GM12865 (cell line): ENCODE measurements around the gene CFAP46.

ENCODE experiments used
- DNase-seq: peaks from one replicate; pipeline ENCODE4 v3.0.0; 2010; ENCODE audit warnings: low read depth
- H3K4me3 ChIP-seq: 2 replicates; pipeline ENCODE4 v1.5.1; 2011; ENCODE audit warnings: mild to moderate bottlenecking, low read depth, low read length, control low read depth
- TF ChIP-seq, protein P1 (sequence below): IDR thresholded peaks from 2 replicates; pipeline ENCODE4 v1.5.1; 2011; ENCODE audit warnings: low read length, control low read depth, low read depth, inconsistent platforms; ENCODE audit not compliant: insufficient read depth; ENCODE audit errors: missing control alignments

Gene CFAP46

DNA sequence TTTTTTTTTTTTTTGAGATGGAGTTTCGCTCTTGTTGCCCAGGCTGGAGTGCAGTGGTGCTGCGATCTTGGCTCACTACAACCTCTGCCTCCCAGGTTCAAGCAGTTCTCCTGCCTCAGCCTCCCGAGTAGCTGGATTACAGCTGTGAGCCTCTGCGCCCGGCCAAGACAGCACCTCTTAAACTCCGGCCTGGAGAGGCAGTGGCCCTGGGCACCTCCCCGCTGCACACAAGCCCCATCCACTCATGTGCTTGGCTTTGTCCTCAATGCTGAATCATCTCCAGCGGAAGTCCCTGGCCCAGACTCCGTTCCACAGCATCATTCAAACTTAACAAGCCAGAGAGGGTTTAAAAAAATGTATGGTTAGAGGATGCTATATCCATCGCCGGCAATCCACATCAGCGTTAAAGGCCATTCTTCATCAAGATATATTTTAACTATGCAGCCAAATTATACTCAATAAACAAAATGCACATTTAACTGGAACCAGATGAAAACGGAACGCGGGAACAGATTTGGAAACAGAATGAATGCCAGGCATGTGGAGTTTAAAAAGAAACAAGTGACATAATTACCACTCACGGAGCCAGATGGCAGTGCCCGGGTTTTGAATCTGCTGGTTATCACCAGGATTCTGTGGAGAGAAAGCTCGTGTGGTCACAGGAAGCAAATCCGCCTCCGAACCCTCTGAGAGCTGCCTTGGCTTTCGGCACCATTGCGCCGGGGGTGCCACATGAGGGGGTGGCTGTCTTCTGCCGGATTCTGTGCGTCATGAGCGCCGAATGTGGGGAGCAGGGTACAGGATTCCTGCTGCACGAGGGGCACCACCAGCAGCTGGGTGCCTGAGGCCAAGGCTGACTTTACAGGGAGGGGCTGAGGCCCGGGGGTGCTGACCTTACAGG, 45.6 kb upstream of the CFAP46 start:
- no peak for DNase-seq
- TF ChIP-seq, protein P1, sequence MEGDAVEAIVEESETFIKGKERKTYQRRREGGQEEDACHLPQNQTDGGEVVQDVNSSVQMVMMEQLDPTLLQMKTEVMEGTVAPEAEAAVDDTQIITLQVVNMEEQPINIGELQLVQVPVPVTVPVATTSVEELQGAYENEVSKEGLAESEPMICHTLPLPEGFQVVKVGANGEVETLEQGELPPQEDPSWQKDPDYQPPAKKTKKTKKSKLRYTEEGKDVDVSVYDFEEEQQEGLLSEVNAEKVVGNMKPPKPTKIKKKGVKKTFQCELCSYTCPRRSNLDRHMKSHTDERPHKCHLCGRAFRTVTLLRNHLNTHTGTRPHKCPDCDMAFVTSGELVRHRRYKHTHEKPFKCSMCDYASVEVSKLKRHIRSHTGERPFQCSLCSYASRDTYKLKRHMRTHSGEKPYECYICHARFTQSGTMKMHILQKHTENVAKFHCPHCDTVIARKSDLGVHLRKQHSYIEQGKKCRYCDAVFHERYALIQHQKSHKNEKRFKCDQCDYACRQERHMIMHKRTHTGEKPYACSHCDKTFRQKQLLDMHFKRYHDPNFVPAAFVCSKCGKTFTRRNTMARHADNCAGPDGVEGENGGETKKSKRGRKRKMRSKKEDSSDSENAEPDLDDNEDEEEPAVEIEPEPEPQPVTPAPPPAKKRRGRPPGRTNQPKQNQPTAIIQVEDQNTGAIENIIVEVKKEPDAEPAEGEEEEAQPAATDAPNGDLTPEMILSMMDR: no peak
- no peak overlapping the region for H3K4me3 ChIP-seq

DNA sequence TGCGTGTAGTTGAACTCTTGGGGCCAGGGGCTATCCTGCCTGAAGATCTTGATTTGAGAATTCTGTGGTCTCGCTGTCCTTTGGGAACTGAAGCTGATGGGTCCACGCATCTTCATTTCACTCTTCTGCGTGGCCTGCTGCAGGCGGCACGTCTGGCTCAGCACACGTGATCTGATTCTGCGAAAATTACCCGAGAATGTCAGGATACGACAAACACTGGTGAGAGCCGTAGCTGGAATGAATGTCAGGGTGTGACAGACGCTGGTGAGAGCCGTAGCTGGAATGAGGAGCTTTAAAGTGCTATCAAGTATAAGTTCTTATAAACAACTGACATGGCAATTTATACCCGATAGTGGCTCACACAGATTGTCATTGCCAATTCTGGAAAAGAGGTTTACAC, 44.6 kb upstream of the CFAP46 start:
- no peak overlapping the region for H3K4me3 ChIP-seq
- TF ChIP-seq, protein P1: no peak
- no peak for DNase-seq

DNA sequence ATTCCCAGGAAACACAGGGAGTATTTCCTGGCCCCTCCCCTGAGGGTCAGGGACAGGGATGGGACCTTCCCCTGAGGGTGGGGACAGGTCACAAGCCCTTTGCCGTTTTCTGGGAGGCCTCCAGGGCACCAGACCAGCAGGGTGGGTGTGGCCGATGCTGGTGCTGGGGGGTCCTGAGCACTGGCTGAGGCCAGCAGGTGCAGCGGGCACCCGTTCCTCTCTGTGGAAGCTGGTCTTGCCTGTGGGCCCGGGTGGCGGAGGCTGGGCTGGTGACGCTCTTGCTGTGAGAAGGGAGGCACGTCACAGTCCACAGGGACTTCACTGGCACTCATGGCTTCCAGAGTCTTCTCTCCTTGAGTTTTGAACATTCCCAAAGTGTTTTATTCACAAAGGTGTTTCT, 44.2 kb upstream of the CFAP46 start:
- TF ChIP-seq, protein P1: no peak
- H3K4me3 ChIP-seq: no peak overlapping the region
- DNase-seq: no peak

DNA sequence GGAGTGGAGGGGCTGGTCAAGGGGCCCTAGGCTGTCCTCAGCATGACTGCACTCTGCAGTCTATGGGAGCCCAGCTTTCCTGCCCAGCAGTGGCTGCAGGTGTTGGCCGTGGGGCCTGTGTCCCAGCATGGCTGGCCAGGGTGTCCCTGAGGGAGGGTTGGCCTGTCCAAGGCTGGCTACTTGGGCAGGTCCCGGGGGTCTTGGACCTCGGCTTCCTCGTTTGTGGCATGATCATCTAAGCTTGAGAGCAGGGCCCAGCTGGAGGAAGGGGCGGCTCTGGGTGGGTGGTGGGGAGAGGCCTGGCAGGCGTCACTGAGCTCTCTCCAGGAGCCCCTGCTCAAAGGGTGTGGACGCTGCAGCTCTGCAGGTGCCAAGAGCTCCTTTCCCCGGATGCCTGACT, 43.7 kb upstream of the CFAP46 start:
- no peak overlapping the region for H3K4me3 ChIP-seq
- DNase-seq: no peak
- TF ChIP-seq, protein P1: no peak

DNA sequence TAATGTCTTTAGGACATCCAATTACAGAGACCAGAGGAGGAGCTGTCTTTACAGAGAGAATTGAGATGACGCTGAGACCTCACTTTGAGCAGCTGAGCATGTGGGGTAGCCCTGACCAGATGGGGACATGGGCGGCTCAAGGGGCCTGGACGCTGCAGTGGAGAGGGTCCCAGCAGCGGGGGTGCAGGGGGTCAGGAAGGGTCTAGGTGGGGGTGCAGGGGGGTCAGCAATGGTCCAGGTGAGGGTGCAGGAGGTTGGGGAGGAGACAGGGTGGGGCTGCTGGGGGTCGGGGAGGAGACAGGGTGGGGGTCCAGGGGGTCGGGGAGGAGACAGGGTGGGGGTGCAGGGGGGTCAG, 43.2 kb upstream of the CFAP46 start:
- H3K4me3 ChIP-seq: no peak overlapping the region
- DNase-seq: no peak
- TF ChIP-seq, protein P1: no peak

DNA sequence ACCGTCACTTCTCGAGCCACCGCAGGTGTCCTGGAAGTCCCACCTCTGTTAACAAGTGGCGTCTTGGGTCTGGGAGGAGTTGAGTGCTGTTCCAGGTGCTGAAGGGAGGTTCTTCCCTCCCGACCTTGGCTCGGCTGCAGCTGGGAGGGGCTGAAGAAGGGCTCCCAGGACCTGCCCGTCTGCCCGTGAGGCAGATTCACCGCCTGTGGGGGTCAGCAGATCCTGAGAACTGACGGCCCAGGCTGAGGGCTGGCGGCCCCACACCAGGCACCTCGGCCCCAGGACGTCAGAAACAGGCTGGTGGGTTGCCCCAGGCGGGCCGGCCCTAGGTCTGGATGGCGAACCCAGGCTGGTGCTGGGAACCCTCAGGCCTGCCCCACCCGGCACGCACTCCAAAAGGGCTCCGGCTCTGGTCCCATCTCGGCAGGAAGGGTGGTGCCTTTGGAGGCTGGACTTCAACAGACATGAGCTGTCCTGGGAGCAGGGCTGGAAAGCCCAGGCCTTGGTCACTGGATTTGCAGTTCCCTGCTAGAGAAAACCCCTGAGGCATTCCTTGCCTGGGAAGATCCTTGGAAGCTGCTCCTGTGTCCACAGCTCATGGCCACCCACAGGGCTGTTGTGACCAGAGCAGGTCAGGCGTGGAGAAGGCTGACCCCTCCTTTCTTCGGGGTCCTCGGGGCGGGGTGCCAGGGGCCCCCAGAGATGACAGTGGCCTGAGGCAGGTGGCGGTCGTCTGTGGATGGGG, 42.6 kb upstream of the CFAP46 start:
- DNase-seq: no peak
- TF ChIP-seq, protein P1: no peak
- H3K4me3 ChIP-seq: no peak overlapping the region
